Testis (tissue), 2 donors: ENCODE measurements around the gene DACT2.

Experiments used
- CTCF ChIP-seq, 3 experiments: fragments of 450-650 bp in 2 of 3; fragments of 200-600 bp in 1 of 3; sonication (generic) in 1 of 3; IDR thresholded peaks; one replicate each; pipeline ENCODE4 v1.5.1; 2016 to 2019; ENCODE audit warnings: antibody characterized with exemption in 3 of 3, mild to moderate bottlenecking in 2 of 3, moderate library complexity in 1 of 3
- POLR2A ChIP-seq: fragments of 450-650 bp; IDR thresholded peaks from one replicate; pipeline ENCODE4 v1.6.1; 2017; ENCODE audit warnings: antibody characterized with exemption, mild to moderate bottlenecking, moderate library complexity

GRCh38 chr6:168338777-168339176 is 19.2 kb upstream of the DACT2 start:
- TF ChIP-seq POLR2A (no peak), CTCF (IDR thresholded peaks at IDR 0.05) (no peak)
